ENCODE measurements around the gene AIDA.
"Not testable (repeated sequence)": the region's sequence is repeated elsewhere in the genome, so short reads cannot be mapped to it uniquely, and the experiment has no call there.

- TF ChIP-seq, protein P1, sequence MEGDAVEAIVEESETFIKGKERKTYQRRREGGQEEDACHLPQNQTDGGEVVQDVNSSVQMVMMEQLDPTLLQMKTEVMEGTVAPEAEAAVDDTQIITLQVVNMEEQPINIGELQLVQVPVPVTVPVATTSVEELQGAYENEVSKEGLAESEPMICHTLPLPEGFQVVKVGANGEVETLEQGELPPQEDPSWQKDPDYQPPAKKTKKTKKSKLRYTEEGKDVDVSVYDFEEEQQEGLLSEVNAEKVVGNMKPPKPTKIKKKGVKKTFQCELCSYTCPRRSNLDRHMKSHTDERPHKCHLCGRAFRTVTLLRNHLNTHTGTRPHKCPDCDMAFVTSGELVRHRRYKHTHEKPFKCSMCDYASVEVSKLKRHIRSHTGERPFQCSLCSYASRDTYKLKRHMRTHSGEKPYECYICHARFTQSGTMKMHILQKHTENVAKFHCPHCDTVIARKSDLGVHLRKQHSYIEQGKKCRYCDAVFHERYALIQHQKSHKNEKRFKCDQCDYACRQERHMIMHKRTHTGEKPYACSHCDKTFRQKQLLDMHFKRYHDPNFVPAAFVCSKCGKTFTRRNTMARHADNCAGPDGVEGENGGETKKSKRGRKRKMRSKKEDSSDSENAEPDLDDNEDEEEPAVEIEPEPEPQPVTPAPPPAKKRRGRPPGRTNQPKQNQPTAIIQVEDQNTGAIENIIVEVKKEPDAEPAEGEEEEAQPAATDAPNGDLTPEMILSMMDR (IDR thresholded peaks at IDR 0.05) = not testable (repeated sequence)
- not testable (repeated sequence) for TF ChIP-seq POLR2A (IDR thresholded peaks at IDR 0.05)
Measured at GRCh38 chr1:222741630-222742457, 29.6 kb upstream of the AIDA start.
